Fibroblast of pulmonary artery (primary cell): ENCODE results near the gene ITPR2.
"Not testable (repeated sequence)": the region's sequence is repeated elsewhere in the genome, so short reads cannot be mapped to it uniquely, and the experiment has no call there.

ENCODE experiments used
- DNase-seq: peaks from one replicate; pipeline ENCODE4 v3.0.0-alpha.2; 2010; ENCODE audit warnings: low read depth
- H3K4me3 ChIP-seq: replicated peaks from 2 replicates; pipeline ENCODE4 v1.5.1; 2011; ENCODE audit warnings: low read depth, mild to moderate bottlenecking, control low read depth, low read length, moderate library complexity
- CTCF ChIP-seq: IDR thresholded peaks from 2 replicates; pipeline ENCODE4 v1.5.1; 2011; ENCODE audit warnings: mild to moderate bottlenecking, control low read depth, low read length, inconsistent platforms; ENCODE audit errors: missing control alignments

ITPR2 gene

GRCh38 chr12:26768611-26769603, 64.1 kb downstream of the ITPR2 start:
- TF ChIP-seq CTCF, result no peak
- DNase-seq, result no peak
- no peak overlapping the region for H3K4me3 ChIP-seq

GRCh38 chr12:26767865-26768264, 65.1 kb downstream of the ITPR2 start:
- DNase-seq, result no peak
- no peak overlapping the region for H3K4me3 ChIP-seq
- TF ChIP-seq CTCF, result no peak

GRCh38 chr12:26767116-26767515, 65.9 kb downstream of the ITPR2 start:
- TF ChIP-seq CTCF, result no peak
- DNase-seq, result no peak
- H3K4me3 ChIP-seq, result no peak overlapping the region

- DNase-seq, result no peak
- no peak for TF ChIP-seq CTCF
Observed at GRCh38 chr12:26762186-26762585, 70.8 kb downstream of the ITPR2 start.

GRCh38 chr12:26761775-26762174, 71.2 kb downstream of the ITPR2 start:
- no peak for DNase-seq
- no peak for TF ChIP-seq CTCF
- no peak overlapping the region for H3K4me3 ChIP-seq

More at GRCh38 chr12:26762186-26762585, 70.8 kb downstream of the ITPR2 start:
- no peak overlapping the region for H3K4me3 ChIP-seq

- no peak for DNase-seq
- H3K4me3 ChIP-seq, result no peak overlapping the region
- TF ChIP-seq CTCF, result no peak
Observed at GRCh38 chr12:26760657-26761293, 72.2 kb downstream of the ITPR2 start.

- H3K4me3 ChIP-seq, DNase-seq: not testable (repeated sequence)
Observed at GRCh38 chr12:26755362-26755761, 77.6 kb downstream of the ITPR2 start.
